GM18873 (cell line): ENCODE data around the gene RNASEH1.
"Not testable (repeated sequence)": the region's sequence is repeated elsewhere in the genome, so short reads cannot be mapped to it uniquely, and the experiment has no call there.

Experiments used
- ATAC-seq: cut with Tn5 transposase; IDR thresholded peaks from one replicate; pipeline ENCODE4 v1.9.1; 2021; ENCODE audit warnings: mild to moderate bottlenecking, moderate library complexity, moderate number of reproducible peaks; ENCODE audit not compliant: unreplicated experiment, low FRiP score

Gene RNASEH1

GRCh38 chr2:3522961-3523421, 35.1 kb downstream of the RNASEH1 start:
- no peak for ATAC-seq

DNA sequence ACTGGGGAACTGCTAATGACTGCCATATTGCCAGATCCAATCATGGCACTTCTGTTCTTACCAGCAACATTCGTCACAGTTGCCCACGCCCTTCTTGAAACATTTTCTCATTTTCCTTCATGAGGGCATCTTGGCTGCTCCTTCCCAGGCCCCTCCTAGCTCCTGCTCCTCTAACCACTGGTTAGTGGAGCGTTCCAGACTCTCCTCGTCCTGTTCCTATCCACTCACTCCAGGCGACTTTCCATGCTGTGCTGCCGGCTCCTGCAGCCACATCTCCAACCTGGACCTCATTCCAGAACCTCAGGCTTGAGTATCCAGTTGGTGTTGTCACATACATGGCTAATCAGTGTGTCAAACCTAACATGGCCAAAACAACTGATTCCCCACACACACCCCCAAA, 37.5 kb downstream of the RNASEH1 start:
- no peak for ATAC-seq

DNA sequence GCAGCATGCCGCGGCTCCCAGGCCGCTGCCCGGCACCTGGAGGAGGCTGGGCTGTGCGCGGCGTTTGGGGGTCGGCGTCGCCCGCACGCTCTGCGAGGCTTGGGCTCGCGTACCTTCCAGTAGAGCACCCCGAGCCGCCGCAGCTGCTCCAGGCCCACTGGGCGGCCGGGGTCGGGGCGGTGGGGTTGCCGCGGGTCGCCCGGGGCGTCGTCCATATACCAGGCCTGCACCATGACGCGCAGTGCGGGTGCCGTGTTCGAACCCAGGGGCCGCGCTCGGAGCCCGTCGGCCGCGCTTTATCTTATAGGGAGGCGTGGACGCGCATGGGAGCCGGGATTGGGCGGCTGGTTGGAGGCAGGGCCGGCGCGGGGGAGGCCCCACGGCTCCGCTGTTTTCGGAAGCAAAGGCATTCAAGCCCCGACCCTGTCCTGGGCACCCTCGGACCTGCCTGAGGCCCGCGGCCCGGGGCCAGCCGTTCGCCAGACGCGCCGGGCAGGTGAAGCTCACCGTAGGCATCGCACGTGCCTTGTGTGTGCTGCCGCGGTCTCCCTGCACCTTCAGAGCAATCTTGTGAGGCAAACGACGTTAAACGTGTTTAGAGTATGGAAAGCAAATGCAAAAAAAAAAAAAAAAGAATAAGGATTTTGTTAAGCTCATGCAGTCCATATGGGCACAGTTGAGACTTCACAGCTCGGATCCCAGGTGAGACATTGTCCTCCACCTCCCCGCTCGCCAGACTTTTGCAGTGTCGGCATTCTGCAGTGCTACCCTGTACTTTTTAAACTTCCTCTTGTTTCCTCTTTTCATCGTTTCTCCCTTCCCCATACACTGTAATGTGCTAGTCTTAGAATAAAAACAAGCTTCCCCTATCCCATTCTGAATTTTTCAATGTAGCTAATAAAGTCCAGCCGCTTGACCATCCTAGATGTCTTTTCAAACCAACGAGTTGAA, 38.6 kb downstream of the RNASEH1 start, which contains the start of gene ADI1:
ADI1 (minus strand) TSS at position 277 of the 951 bp plus-strand sequence; CDS start at position 233, 44 bp downstream.
- peak; percentile 59 for ATAC-seq

DNA sequence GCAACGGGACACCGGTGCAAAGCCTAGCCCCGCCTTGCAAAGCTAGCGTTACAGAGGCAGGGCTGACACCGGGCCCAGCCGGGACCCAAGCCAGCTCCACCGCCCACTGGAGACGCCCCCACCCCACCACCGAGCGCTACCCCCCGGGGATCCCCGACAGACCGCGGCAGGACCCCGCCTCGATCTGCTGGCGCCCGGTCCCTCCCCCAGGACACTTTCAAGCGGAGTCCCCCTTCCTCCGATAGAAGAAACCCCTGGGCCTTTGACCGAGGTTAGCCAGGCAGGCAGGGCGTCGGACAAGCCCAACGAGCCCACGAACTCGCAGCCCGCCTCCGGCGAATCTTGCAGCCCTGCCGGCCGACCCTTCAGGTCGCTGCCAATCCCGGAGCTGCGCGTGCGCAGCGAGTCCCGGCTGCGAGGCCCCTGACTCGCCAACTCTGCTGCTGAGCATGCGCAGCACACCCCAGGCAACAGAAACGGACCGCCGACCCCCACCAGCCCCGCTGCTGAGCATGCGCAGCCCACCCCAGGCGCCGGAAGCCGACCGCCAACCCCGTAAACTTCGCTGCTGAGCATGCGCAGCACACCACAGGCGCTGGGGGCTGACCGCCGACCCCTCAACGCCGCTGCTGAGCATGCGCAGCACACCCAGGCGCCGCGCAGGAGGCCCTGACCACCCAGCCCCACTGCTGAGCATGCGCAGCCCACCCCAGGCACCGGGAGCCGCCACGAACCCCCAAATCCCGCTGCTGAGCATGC, 39.5 kb downstream of the RNASEH1 start:
- peak; percentile 73 for ATAC-seq

DNA sequence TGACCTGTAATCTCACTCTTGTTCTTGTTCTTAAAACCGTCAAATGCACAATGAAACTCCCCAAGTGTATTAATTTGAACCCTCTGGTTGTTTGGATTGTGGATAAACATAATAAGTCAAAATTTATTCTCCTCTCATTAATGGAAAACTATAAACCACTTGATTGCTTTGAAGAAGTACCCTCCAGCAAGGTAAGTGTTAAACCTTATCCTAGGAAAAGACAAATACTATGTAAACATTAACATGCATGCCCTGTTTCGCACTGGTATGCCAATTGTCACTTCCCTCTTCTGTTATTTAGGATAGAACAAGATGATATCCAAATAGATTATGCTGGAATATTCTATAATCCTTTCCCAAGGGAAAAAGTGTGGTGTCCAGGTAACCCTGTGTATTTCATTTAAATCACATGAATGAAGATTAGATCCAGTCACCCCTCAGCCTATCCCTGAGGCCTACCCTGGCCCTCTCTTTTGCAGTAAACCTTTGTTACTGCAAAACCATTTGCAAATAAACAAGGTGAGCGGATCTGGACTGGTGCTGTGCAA, 40.1 kb downstream of the RNASEH1 start:
- ATAC-seq: no peak

DNA sequence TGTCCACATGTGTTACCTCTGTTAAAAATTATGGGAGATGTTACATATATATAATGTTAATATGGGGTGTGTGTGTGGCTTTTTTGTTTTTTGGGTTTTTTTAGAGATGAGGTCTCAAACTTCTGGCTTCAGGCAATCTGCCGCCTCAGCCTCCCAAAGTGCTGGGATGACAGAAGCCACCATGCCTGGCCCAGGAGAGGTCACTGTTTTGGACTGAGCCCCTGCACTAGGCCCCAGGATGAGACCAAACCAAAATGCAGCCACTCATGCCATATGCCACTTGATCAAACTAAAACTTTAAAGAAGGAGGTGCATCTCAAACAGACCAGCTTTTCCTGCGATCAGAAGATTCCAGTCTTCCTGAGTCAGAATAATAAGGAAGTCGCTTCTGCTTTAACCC, 41.3 kb downstream of the RNASEH1 start:
- ATAC-seq: no peak

DNA sequence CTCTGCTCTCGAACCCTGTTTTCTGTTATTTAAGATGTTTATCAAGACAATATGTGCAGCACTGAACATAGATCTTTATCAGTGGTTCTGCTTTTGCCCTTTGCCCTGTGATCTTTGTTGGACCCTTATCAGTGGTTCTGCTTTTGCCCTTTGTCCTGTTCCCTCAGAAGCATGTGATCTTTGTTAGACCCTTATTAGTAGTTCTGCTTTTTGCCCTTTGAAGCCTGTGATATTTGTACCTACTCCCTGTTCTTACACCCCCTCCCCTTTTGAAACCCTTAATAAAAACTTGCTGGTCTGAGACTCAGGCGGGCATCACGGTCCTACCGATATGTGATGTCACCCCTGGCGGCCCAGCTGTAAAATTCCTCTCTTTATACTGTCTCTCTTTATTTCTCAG, 42.7 kb downstream of the RNASEH1 start:
- not testable (repeated sequence) for ATAC-seq

DNA sequence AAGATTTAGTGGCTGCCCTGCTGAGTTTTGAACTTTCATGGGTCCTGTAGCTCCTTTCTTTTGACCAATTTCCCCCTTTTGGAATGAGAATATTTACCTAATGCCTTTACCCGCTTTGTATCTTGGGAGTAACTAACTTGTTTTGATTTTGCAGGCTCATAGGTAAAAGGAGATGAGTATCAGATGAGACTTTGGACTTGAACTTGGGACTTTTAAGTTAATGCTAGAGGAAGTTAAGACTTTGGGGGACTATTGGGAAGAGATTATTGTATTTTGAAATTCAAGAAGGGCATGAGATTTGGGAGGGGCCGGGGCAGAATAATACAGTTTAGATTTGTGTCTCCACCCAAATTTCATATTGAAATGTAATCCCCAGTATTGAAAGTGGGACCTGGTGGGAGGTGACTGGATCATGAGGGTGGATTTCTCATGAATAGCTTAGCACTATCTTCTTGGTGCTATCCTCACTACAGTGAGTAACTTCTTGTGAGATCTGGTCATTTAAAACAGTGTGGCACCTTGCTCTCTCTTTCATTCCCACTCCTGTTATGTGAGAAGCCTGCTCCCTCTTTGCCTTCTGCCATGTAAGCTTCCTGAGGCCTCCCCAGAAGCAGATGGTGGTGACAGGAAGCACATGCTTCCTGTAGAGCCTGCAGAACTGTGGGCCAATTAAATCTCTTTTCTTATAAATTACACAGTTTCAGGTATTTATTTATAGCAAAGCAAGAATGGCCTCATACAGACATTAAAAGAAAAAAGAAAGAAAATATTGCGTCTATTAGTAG, 44.9 kb downstream of the RNASEH1 start:
- ATAC-seq: no peak

- no peak for ATAC-seq
Measured at GRCh38 chr2:3512086-3512485, 46.0 kb downstream of the RNASEH1 start.

GRCh38 chr2:3505771-3506170, 52.4 kb downstream of the RNASEH1 start:
- ATAC-seq: no peak

DNA sequence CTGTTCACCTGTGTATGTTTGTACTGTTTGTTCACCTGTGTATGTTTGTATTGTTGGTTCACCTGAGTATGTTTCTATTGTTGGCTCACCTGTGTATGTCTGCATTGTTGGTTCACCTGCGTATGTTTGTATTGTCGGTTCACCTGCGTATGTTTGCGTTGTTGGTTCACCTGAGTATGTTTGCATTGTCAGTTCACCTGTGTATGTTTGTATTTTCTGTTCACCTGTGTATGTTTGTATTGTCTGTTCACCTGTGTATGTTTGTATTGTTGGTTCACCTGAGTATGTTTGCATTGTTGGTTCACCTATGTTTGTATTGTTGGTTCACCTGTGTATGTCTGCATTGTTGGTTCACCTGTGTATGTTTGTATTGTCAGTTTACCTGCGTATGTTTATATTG, 53.4 kb downstream of the RNASEH1 start:
- no peak for ATAC-seq

- no peak for ATAC-seq
Measured at GRCh38 chr2:3503483-3503882, 54.6 kb downstream of the RNASEH1 start.

DNA sequence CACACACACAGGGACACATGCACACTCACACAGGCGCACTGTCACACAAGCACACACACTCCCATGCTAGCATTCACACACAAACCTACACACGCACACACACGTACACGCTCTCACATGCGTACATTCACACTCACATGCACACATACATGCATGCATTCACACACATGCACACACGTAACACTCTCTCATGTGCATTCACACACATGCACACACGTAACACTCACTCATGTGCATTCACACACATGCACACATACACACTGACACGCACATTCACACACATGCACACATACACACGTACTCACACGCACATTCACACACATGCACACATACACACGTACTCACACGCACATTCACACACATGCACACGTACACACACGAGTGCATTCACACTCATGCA, 55.1 kb downstream of the RNASEH1 start:
- ATAC-seq: no peak

GRCh38 chr2:3500326-3500899, 57.7 kb downstream of the RNASEH1 start:
- no peak for ATAC-seq

GRCh38 chr2:3498783-3499394, 59.2 kb downstream of the RNASEH1 start:
- no peak for ATAC-seq

DNA sequence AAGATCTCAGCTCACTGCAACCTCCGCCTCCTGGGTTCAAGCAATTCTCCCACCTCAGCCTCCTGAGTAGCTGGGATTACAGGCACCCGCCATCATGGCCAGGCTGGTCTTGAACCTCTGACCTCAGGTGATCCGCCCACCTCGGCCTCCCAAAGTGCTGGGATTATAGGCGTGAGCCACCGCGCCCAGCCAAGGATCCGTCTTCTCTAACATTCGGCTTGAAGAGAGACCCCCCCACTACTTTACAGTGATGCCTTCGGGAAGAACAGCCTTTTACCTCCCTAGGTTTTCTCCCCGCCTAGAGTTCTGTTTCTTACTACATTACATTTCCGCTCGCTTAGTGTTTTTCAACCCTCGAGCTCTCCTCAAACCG, 61.4 kb downstream of the RNASEH1 start:
- not testable (repeated sequence) for ATAC-seq
